ENCODE data around the gene NYNRIN.

GRCh38 chr14:24355009-24355408 lies 43.8 kb upstream of the NYNRIN start:
- TF ChIP-seq SP1 (IDR thresholded peaks at IDR 0.05; ENCODE audit: low read depth, low read length) (no peak), CTCF (IDR thresholded peaks at IDR 0.05 in 2 of 3, conservative IDR thresholded peaks at IDR 0.05 in 1 of 3; ENCODE audit: control insufficient read depth in 2 of 3, extremely low read depth in 1 of 3, insufficient read depth in 1 of 3, low read depth in 3 of 3, low read length in 3 of 3) (no peak), CEBPB (IDR thresholded peaks at IDR 0.05; ENCODE audit: borderline replicate concordance in 1 of 2, low read depth in 2 of 2, low read length in 2 of 2) (no peak), ZNF274 (IDR thresholded peaks at IDR 0.05; ENCODE audit: insufficient read depth, insufficient read length) (no peak), NFYB (IDR thresholded peaks at IDR 0.05; ENCODE audit: insufficient read depth, low read depth, low read length) (no peak)
